Endothelial cell (in vitro differentiated cells): Measurements from ENCODE around the gene PSMB9. TPM values are rescaled to one million over a fixed set of nuclear protein-coding genes. Genes with fewer than 3 reads are reported as not detected.
"Not testable (repeated sequence)": the region's sequence is repeated elsewhere in the genome, so short reads cannot be mapped to it uniquely, and the experiment has no call there.

Experiments used
- DNase-seq: peaks from one replicate; pipeline ENCODE4 v3.0.0; 2021; ENCODE audit warnings: low spot score
- H3K27ac Mint-ChIP-seq: one replicate; pipeline ENCODE4 v1.8.0; 2021; ENCODE audit warnings: mixed read lengths, inconsistent platforms; ENCODE audit not compliant: unreplicated experiment
- H3K27me3 Mint-ChIP-seq: one replicate; pipeline ENCODE4 v1.8.0; 2021; ENCODE audit warnings: mild to moderate bottlenecking, moderate library complexity, mixed read lengths, inconsistent platforms; ENCODE audit not compliant: unreplicated experiment
- H3K36me3 Mint-ChIP-seq: one replicate; pipeline ENCODE4 v1.8.0; 2021; ENCODE audit warnings: mild to moderate bottlenecking, low read depth, mixed read lengths, inconsistent platforms; ENCODE audit not compliant: unreplicated experiment
- H3K4me1 Mint-ChIP-seq: one replicate; pipeline ENCODE4 v1.8.0; 2021; ENCODE audit warnings: mild to moderate bottlenecking, mixed read lengths, inconsistent platforms; ENCODE audit not compliant: unreplicated experiment
- H3K4me3 Mint-ChIP-seq: one replicate; pipeline ENCODE4 v1.8.0; 2021; ENCODE audit warnings: mild to moderate bottlenecking, mixed read lengths, inconsistent platforms; ENCODE audit not compliant: unreplicated experiment
- H3K9me3 Mint-ChIP-seq: one replicate; pipeline ENCODE4 v1.8.0; 2021; ENCODE audit warnings: mixed read lengths, inconsistent platforms; ENCODE audit not compliant: unreplicated experiment
- CTCF ChIP-seq: fragments of 200-600 bp; sonication (generic); IDR thresholded peaks from one replicate; pipeline ENCODE4 v1.5.0; 2021; ENCODE audit warnings: antibody characterized with exemption; ENCODE audit not compliant: unreplicated experiment
- total RNA-seq: library from RNA; stranded (reverse); fragmentation: NEBNext Ultra II Directional; extraction: Animal tissue kit (Norgen Biotek cat#: 25700); gene quantifications from one replicate; pipeline ENCODE4 v1.2.1, GENCODE V29; 2021; ENCODE audit not compliant: unreplicated experiment

PSMB9 gene
- total RNA-seq, 1 donor from 2014 or later, result not detected

- Mint-ChIP-seq H3K4me1 (no peaks in the 10 kb centered on the region), H3K27me3 (no peaks in the 10 kb centered on the region), H3K36me3 (no peaks in the 10 kb centered on the region), H3K27ac (no peak overlapping the region), H3K4me3 (no peak overlapping the region), H3K9me3 (no peaks in the 10 kb centered on the region)
- no peak for TF ChIP-seq CTCF
- no peak for DNase-seq
Observed at GRCh38 chr6:32867022-32867477, 13.1 kb downstream of the PSMB9 start.

- no peaks in the 10 kb centered on the region for H3K9me3 Mint-ChIP-seq
- H3K27ac Mint-ChIP-seq, result no peak overlapping the region
- no peaks in the 10 kb centered on the region for H3K27me3 Mint-ChIP-seq
- H3K4me1 Mint-ChIP-seq, result no peaks in the 10 kb centered on the region
- no peak for DNase-seq
- TF ChIP-seq CTCF, result no peak
- no peaks in the 10 kb centered on the region for H3K36me3 Mint-ChIP-seq
- no peak overlapping the region for H3K4me3 Mint-ChIP-seq
Observed at GRCh38 chr6:32867554-32868256, 13.7 kb downstream of the PSMB9 start.

GRCh38 chr6:32868257-32868788 is 14.3 kb downstream of the PSMB9 start:
- Mint-ChIP-seq H3K4me1 (no peaks in the 10 kb centered on the region), H3K27ac (no peak overlapping the region), H3K27me3 (no peaks in the 10 kb centered on the region), H3K9me3 (no peaks in the 10 kb centered on the region), H3K36me3 (no peaks in the 10 kb centered on the region), H3K4me3 (no peak overlapping the region)
- peak; percentile 92 for TF ChIP-seq CTCF
- DNase-seq, result peak; percentile 73

- not testable (repeated sequence) for H3K27me3 Mint-ChIP-seq, DNase-seq
Observed at GRCh38 chr6:32873947-32874346, 20.0 kb downstream of the PSMB9 start.

GRCh38 chr6:32876603-32877002 is 22.6 kb downstream of the PSMB9 start:
- H3K36me3 Mint-ChIP-seq, result no peaks in the 10 kb centered on the region
- no peak overlapping the region for H3K27ac Mint-ChIP-seq
- no peak for TF ChIP-seq CTCF
- H3K27me3 Mint-ChIP-seq, result no peaks in the 10 kb centered on the region
- H3K9me3 Mint-ChIP-seq, result no peaks in the 10 kb centered on the region
- no peak overlapping the region for H3K4me3 Mint-ChIP-seq
- no peak for DNase-seq
- H3K4me1 Mint-ChIP-seq, result no peaks in the 10 kb centered on the region

More at GRCh38 chr6:32873947-32874346, 20.0 kb downstream of the PSMB9 start:
- not testable (repeated sequence) for H3K9me3 Mint-ChIP-seq, H3K4me1 Mint-ChIP-seq, H3K36me3 Mint-ChIP-seq, H3K4me3 Mint-ChIP-seq, H3K27ac Mint-ChIP-seq
